Peyer's patch (tissue), 4 donors: ENCODE measurements around the gene EIF2S2.

Experiments used
- POLR2A ChIP-seq, 2 donors: fragments of 450-650 bp; IDR thresholded peaks; one replicate each; pipeline ENCODE4 v1.5.1; 2017; ENCODE audit warnings: antibody characterized with exemption in 2 of 2, mild to moderate bottlenecking in 2 of 2, moderate library complexity in 2 of 2
- TF ChIP-seq, protein P1 (sequence below), 6 experiments: fragments of 450-650 bp in 4 of 6; fragments of 200-600 bp in 2 of 6; sonication (generic) in 1 of 6; IDR thresholded peaks; one replicate each; pipeline ENCODE4 v1.5.1; 2017 to 2019; ENCODE audit warnings: antibody characterized with exemption in 6 of 6, mild to moderate bottlenecking in 3 of 6, moderate library complexity in 1 of 6

DNA sequence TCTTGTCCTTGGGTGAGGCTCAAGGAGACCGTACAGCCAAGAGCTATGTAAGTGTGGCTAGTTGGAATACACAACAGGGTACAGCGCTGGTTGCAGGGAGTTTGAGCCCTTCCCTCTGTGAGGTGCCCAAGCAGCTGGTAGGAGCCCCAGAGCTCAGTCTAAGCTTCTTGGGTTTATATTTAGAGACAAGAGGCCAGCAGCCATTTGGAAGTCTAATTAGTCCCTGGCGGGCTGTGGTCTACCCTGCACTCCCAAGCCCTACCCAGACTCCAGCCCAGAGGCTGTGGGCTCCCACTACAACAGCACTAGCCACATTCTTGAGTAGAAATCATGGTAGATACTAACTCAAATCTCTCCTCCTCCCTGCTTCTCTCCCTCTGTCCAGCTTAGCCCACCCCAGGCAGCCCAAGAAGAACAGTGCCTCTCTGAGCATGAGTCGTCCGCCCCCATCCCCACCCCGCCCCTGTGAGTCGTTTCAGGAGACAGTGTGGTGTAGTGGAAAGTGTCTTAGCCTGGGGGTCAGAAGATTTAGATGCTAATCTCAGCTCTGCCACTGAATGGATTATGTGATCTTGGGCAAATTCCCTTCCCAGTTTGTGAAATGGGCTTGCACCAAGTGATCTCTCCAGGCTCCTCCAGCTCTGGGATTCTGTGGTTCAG, 37.8 kb downstream of the EIF2S2 start:
- TF ChIP-seq, protein P1, sequence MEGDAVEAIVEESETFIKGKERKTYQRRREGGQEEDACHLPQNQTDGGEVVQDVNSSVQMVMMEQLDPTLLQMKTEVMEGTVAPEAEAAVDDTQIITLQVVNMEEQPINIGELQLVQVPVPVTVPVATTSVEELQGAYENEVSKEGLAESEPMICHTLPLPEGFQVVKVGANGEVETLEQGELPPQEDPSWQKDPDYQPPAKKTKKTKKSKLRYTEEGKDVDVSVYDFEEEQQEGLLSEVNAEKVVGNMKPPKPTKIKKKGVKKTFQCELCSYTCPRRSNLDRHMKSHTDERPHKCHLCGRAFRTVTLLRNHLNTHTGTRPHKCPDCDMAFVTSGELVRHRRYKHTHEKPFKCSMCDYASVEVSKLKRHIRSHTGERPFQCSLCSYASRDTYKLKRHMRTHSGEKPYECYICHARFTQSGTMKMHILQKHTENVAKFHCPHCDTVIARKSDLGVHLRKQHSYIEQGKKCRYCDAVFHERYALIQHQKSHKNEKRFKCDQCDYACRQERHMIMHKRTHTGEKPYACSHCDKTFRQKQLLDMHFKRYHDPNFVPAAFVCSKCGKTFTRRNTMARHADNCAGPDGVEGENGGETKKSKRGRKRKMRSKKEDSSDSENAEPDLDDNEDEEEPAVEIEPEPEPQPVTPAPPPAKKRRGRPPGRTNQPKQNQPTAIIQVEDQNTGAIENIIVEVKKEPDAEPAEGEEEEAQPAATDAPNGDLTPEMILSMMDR (IDR thresholded peaks at IDR 0.05) = no peak
- TF ChIP-seq POLR2A (IDR thresholded peaks at IDR 0.05) = no peak
